Measurements from ENCODE around the gene PCSK9.

Gene PCSK9

DNA sequence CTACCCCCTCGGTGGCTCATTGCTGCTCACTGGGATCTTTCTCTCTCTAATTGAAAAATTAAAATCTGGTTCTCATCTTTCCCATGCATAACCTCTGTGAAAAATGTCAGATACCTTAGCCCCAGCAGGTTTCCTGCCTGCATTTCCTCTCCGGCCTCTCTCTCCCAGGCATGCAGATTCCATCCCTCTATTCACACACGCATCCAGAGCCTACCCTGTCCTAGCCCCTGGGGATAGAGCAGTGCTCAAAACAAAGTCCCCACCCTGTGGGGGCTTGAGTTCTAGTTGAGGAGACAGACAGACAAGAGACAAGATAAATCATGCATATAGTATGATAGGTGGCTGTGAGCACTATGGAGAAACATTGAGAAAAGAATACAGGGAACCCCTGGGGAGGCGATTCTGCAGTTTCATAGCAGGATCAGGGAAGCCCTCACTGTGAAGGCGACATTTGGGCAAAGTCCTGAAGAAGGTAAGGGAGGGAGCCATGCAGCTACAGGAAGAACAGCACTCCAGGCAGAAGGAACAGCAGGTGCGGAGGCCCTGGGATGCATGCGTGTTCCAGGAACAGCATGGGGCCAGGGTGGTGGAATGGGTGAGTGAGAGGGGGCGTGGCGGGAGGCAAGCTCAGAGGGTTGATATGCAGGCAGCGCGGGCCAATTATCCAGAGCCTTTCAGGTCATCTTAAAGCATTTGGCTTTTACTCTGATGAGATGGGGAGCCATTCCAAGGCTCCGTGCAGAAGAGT, 44.2 kb upstream of the PCSK9 start:
- TF ChIP-seq CTCF (IDR thresholded peaks at IDR 0.05; ENCODE audit: insufficient read depth, low read depth, low read length, missing control alignments): no peak
- no peak for DNase-seq (ENCODE audit: low read depth)

DNA sequence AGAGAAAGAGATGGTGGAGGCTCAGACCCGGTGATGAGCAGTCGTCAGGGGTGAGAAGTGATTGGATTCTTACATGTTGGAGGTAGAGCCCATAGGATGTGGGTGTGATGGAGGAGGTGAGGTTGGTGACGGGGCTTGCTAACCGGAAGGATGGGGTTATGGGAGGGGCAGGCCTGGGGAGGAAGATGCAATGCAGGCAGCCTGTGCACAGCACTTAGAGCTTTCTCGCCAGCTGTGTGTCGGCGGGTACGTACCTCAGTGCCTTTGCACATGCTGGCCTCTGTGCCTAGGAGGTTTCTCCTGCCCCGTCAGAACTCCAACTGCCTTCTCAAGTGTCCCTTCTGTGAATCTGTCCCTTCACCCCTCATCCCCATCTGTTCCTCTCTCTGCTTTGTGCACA, 43.5 kb upstream of the PCSK9 start:
- H3K4me3 ChIP-seq (ENCODE audit: low read length): no peak overlapping the region
- DNase-seq (ENCODE audit: low read depth): no peak
- no peak for TF ChIP-seq CTCF (IDR thresholded peaks at IDR 0.05; ENCODE audit: insufficient read depth, low read depth, low read length, missing control alignments)

More for the DNA sequence above, 44.2 kb upstream of the PCSK9 start:
- H3K4me3 ChIP-seq (ENCODE audit: low read length): no peak overlapping the region

DNA sequence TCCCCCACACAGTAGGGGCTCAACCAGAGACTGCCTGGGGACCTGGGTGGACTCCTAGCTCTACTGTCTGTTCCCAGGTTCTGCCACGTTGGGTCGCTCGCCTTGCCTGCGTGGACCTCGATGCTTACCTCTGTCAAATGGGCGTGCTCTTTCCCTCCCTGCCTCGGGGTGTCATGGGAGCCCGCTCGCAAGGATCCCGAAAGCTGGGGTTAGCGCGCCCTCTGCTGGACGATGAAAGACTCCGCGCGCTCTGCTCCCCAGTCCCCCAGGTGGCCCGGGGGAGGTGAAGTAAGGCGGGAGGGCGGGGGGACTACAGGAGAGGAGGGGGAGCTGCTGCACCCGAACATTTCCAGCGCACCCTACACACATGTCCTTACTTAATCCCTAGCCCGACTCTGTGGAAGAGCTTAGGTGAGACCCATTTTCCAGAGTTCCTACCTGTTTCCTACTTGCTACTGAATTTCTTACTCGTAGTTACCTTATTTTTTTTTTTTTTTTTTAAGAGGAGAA, 42.9 kb upstream of the PCSK9 start:
- DNase-seq (ENCODE audit: low read depth): peak; percentile 71
- H3K4me3 ChIP-seq (ENCODE audit: low read length): no peak overlapping the region
- peak; percentile 77 for TF ChIP-seq CTCF (IDR thresholded peaks at IDR 0.05; ENCODE audit: insufficient read depth, low read depth, low read length, missing control alignments)

- no peak for TF ChIP-seq CTCF (IDR thresholded peaks at IDR 0.05; ENCODE audit: insufficient read depth, low read depth, low read length, missing control alignments)
- H3K4me3 ChIP-seq (ENCODE audit: low read length): no peak overlapping the region
- peak; percentile 15 for DNase-seq (ENCODE audit: low read depth)
These were observed 42.3 kb upstream of the PCSK9 start for GRCh38 chr1:54996869-54997710.

DNA sequence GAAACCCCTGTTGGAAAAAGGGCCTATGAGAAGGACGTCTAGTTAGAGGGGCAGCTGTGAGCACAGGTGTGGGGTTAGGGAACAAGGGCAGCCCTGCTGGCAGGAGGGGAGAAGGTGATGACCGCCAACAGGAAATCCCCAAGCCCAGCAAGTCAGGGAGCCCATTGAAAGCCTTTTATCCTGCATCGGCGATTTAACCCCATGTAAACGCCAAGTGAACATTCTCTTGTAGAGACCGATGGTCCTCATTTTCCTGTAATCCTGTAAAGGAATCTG, 41.7 kb upstream of the PCSK9 start:
- no peak for DNase-seq (ENCODE audit: low read depth)
- no peak for TF ChIP-seq CTCF (IDR thresholded peaks at IDR 0.05; ENCODE audit: insufficient read depth, low read depth, low read length, missing control alignments)

DNA sequence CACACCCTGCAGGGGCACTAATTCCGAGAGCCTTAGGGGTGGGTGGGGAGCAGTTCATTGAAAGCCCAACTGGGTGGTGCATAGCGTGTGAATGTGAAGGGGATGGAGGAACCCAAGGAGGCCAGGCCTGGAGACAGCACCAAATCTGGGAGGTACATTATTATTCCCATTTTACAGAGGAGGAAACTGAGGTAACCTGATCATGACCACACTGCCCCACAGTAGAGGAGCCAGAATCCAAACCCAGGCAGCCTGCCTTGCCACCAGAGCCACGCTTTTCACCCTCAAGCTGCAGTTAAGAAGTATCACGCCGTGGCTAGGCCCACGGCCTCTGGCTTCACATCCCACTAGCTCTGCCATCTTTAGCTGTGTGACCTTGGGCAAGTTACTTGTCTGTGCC, 41.2 kb upstream of the PCSK9 start:
- no peak for DNase-seq (ENCODE audit: low read depth)
- no peak for TF ChIP-seq CTCF (IDR thresholded peaks at IDR 0.05; ENCODE audit: insufficient read depth, low read depth, low read length, missing control alignments)
- H3K4me3 ChIP-seq (ENCODE audit: low read length): no peak overlapping the region

More for the DNA sequence above, 41.7 kb upstream of the PCSK9 start:
- H3K4me3 ChIP-seq (ENCODE audit: low read length): no peak overlapping the region
